ENCODE data around the gene TSPOAP1. TPM values are rescaled to one million over a fixed set of nuclear protein-coding genes. Genes with fewer than 3 reads are reported as not detected.

Gene TSPOAP1
- total and polyA plus RNA-seq, 2 of the 13 experiments (the other 11 are each of a cell fraction or from before 2014, with no cell fraction given), result not detected

DNA sequence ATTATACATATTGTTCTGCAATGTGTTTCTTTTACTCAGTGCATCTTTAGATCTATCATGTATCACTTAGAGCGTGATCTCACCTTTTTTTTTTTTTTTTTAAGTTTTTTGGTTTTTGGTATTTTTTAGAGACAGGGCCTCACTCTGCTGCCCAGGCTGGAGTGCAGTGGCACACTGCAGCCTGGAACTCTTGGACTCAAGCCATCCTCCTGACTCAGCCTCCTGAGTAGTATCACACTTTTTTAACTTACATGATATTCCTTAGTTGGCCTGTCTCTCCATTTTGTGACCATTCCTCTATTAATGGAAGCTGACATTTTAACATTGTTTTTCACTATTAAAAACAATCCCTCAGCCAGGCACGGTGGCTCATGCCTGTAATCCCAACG, 43.2 kb downstream of the TSPOAP1 start:
- H4K20me1 ChIP-seq (ENCODE audit: insufficient read depth, low read length), result no peaks in the 10 kb centered on the region
- no peaks in the 10 kb centered on the region for H3K79me2 ChIP-seq (ENCODE audit: insufficient read depth, low read length)
- TF ChIP-seq HOXA5 (CRISPR knock-in tag; IDR thresholded peaks at IDR 0.05), result no peak
- TF ChIP-seq RORA (CRISPR knock-in tag; IDR thresholded peaks at IDR 0.05), result no peak
- TF ChIP-seq SP2 (CRISPR knock-in tag; IDR thresholded peaks at IDR 0.05), result no peak
- TF ChIP-seq, protein P1, sequence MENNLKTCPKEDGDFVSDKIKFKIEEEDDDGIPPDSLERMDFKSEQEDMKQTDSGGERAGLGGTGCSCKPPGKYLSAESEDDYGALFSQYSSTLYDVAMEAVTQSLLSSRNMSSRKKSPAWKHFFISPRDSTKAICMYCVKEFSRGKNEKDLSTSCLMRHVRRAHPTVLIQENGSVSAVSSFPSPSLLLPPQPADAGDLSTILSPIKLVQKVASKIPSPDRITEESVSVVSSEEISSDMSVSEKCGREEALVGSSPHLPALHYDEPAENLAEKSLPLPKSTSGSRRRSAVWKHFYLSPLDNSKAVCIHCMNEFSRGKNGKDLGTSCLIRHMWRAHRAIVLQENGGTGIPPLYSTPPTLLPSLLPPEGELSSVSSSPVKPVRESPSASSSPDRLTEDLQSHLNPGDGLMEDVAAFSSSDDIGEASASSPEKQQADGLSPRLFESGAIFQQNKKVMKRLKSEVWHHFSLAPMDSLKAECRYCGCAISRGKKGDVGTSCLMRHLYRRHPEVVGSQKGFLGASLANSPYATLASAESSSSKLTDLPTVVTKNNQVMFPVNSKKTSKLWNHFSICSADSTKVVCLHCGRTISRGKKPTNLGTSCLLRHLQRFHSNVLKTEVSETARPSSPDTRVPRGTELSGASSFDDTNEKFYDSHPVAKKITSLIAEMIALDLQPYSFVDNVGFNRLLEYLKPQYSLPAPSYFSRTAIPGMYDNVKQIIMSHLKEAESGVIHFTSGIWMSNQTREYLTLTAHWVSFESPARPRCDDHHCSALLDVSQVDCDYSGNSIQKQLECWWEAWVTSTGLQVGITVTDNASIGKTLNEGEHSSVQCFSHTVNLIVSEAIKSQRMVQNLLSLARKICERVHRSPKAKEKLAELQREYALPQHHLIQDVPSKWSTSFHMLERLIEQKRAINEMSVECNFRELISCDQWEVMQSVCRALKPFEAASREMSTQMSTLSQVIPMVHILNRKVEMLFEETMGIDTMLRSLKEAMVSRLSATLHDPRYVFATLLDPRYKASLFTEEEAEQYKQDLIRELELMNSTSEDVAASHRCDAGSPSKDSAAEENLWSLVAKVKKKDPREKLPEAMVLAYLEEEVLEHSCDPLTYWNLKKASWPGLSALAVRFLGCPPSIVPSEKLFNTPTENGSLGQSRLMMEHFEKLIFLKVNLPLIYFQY (CRISPR knock-in tag; IDR thresholded peaks at IDR 0.05; ENCODE audit: borderline replicate concordance), result no peak
- no peak for TF ChIP-seq ZNF878 (CRISPR knock-in tag; IDR thresholded peaks at IDR 0.05)
- no peak for TF ChIP-seq MAZ (IDR thresholded peaks at IDR 0.05; ENCODE audit: borderline replicate concordance, low read depth, low read length)
- no peak for TF ChIP-seq MAZ (CRISPR knock-in tag; IDR thresholded peaks at IDR 0.05; ENCODE audit: low read depth)
- H3K4me2 ChIP-seq (ENCODE audit: low read depth, low read length), result no peak overlapping the region
- no peak overlapping the region for H2AFZ ChIP-seq (ENCODE audit: low read length)
- H3K9me3 ChIP-seq (ENCODE audit: low read length), result no peaks in the 10 kb centered on the region
- POLR2A ChIA-PET, result no interaction called here
- no TSS peak for BruUV-seq (replicated peaks)
- CTCF ChIA-PET (ENCODE audit: low intra/inter-chr PET ratio, low total read pairs), result no interaction called here
- H3K4me3 ChIP-seq (replicated peaks in 1 of 3; ENCODE audit: insufficient read depth in 1 of 3, low read depth in 2 of 3, low read length in 3 of 3), result no peak overlapping the region
- 35% methylated on average over 3 of the region's 3 CpGs for WGBS (ENCODE audit: low lambda C conversion rate)
- peaks cover 0 to 31% of the 10 kb centered on the region in 2 experiments; a peak in 4 of 5 replicates for H3K27me3 ChIP-seq (ENCODE audit: control insufficient read depth in 1 of 2, insufficient read depth in 2 of 2, low read length in 2 of 2)
- no peak overlapping the region for H3K9ac ChIP-seq (ENCODE audit: insufficient read depth, low read depth, low read length)
- FAIRE-seq (no peak), DNase-seq (ENCODE audit: low spot score) (no peak), ATAC-seq (no peak)
- H3K27ac ChIP-seq (ENCODE audit: extremely low read length, insufficient read depth, low read length), result no peak overlapping the region
- in situ Hi-C loops (cut with HindIII; ENCODE audit: extremely low pct_ligation_motif_present, low pct_unique_long_range_greater_than_20kb) (no loop called here), intact Hi-C loops (cut with micrococcal nuclease; ENCODE audit: unreplicated experiment) (no loop called here)
- H3K36me3 ChIP-seq (replicated peaks in 1 of 2; ENCODE audit: control insufficient read depth in 1 of 2, insufficient read depth in 2 of 2, low read length in 2 of 2), result no peaks in the 10 kb centered on the region
- peaks cover 10% of the 10 kb centered on the region for H3K4me1 ChIP-seq (ENCODE audit: insufficient read depth, low read length)

Data from HepG2 (cell line).